Measurements from ENCODE around the gene CRHR1. TPM values are rescaled to one million over a fixed set of nuclear protein-coding genes. Genes with fewer than 3 reads are reported as not detected.

The CRHR1 gene
- total RNA-seq, 6 donors from 2014 or later, result not detected

GRCh38 chr17:45851873-45852272 lies 67.8 kb downstream of the CRHR1 start:
- no peak overlapping the region for H3K4me3 ChIP-seq
- 60% methylated on average over 1 of the region's 1 CpG; no CpG with 5 or more reads in 1 of the 2 donors for WGBS, 2 donors
- ATAC-seq (ENCODE audit: low FRiP score in 2 of 2), result no peak
- no peaks in the 10 kb centered on the region for H3K36me3 ChIP-seq
- peaks cover 0 to 4% (median 0%) of the 10 kb centered on the region in 4 donors for H3K27me3 ChIP-seq
- no peak for TF ChIP-seq CTCF (IDR thresholded peaks at IDR 0.05)
- no peak for TF ChIP-seq EP300 (IDR thresholded peaks at IDR 0.05)
- TF ChIP-seq POLR2A (IDR thresholded peaks at IDR 0.05), result no peak
- no peak overlapping the region for H3K27ac ChIP-seq
- no peaks in the 10 kb centered on the region for H3K4me1 ChIP-seq
- no peaks in the 10 kb centered on the region for H3K9me3 ChIP-seq
- no peak for DNase-seq

- Histone ChIP-seq H3K9me3 (no peaks in the 10 kb centered on the region), H3K27me3 (peaks cover 0 to 4% (median 0%) of the 10 kb centered on the region in 4 donors), H3K27ac (no peak overlapping the region), H3K4me1 (no peaks in the 10 kb centered on the region), H3K4me3 (no peak overlapping the region), H3K36me3 (no peaks in the 10 kb centered on the region)
- ATAC-seq (ENCODE audit: low FRiP score in 2 of 2), result peak in 1 of 2 donors; percentile 50
- peak in 1 of 2 donors; percentile 47 for DNase-seq
- TF ChIP-seq EP300 (IDR thresholded peaks at IDR 0.05), result no peak
- no peak for TF ChIP-seq POLR2A (IDR thresholded peaks at IDR 0.05)
- TF ChIP-seq POLR2AphosphoS5 (IDR thresholded peaks at IDR 0.05), result no peak
- TF ChIP-seq CTCF (IDR thresholded peaks at IDR 0.05), result peak; percentile 43 to 73 (median 68)
- WGBS, 2 donors, result 29% methylated on average over 12 of the region's 12 CpGs
These were observed 68.6 kb downstream of the CRHR1 start for GRCh38 chr17:45852535-45853297.

GRCh38 chr17:45854209-45854608 lies 70.1 kb downstream of the CRHR1 start:
- WGBS, 2 donors, result 82 to 89% methylated on average over 9 of the region's 9 CpGs
- DNase-seq, result no peak
- H3K9me3 ChIP-seq, result no peaks in the 10 kb centered on the region
- no peak overlapping the region for H3K4me3 ChIP-seq
- H3K4me1 ChIP-seq, result no peaks in the 10 kb centered on the region
- no peak for TF ChIP-seq POLR2AphosphoS5 (IDR thresholded peaks at IDR 0.05)
- no peak for TF ChIP-seq EP300 (IDR thresholded peaks at IDR 0.05)
- TF ChIP-seq CTCF (IDR thresholded peaks at IDR 0.05), result no peak
- no peak for TF ChIP-seq POLR2A (IDR thresholded peaks at IDR 0.05)
- H3K27ac ChIP-seq, result no peak overlapping the region
- no peak for ATAC-seq (ENCODE audit: low FRiP score in 2 of 2)
- no peaks in the 10 kb centered on the region for H3K36me3 ChIP-seq
- H3K27me3 ChIP-seq, result peaks cover 0 to 4% (median 0%) of the 10 kb centered on the region in 4 donors

- no peaks in the 10 kb centered on the region for H3K9me3 ChIP-seq
- TF ChIP-seq CTCF (IDR thresholded peaks at IDR 0.05) (no peak), POLR2A (IDR thresholded peaks at IDR 0.05) (no peak), EP300 (IDR thresholded peaks at IDR 0.05) (no peak), POLR2AphosphoS5 (IDR thresholded peaks at IDR 0.05) (no peak)
- ATAC-seq (ENCODE audit: low FRiP score in 2 of 2), result no peak
These were observed 71.7 kb downstream of the CRHR1 start for GRCh38 chr17:45855691-45856336.

More at GRCh38 chr17:45855691-45856336, 71.7 kb downstream of the CRHR1 start:
- Histone ChIP-seq H3K27ac (no peak overlapping the region), H3K4me1 (no peaks in the 10 kb centered on the region), H3K27me3 (peaks cover 0 to 4% (median 0%) of the 10 kb centered on the region in 4 donors), H3K4me3 (no peak overlapping the region), H3K36me3 (no peaks in the 10 kb centered on the region)
- 59 to 65% methylated on average over 2 of the region's 2 CpGs for WGBS, 2 donors
- no peak for DNase-seq

Measured in upper lobe of left lung (tissue), 6 donors.